Neural progenitor cell (in vitro differentiated cells): ENCODE data around the gene PDIA5. TPM values are rescaled to one million over a fixed set of nuclear protein-coding genes. Genes with fewer than 3 reads are reported as not detected.

Experiments
- DNase-seq: peaks from one replicate; pipeline ENCODE4 v3.0.0-alpha.2; 2016; ENCODE audit warnings: low spot score
- H2AFZ ChIP-seq: fragments of 200-600 bp; sonication (generic); replicated peaks from 2 replicates; pipeline ENCODE4 v1.6.1; 2016; ENCODE audit warnings: antibody characterized with exemption
- H3F3A ChIP-seq: fragments of 200-600 bp; sonication (generic); 2 replicates; pipeline ENCODE4 v1.6.1; 2016; ENCODE audit warnings: antibody characterized with exemption, low read depth
- H3K27ac ChIP-seq: fragments of 200-600 bp; sonication (generic); 2 replicates; pipeline ENCODE4 v1.5.1; 2016; ENCODE audit warnings: mild to moderate bottlenecking
- H3K27me3 ChIP-seq: fragments of 200-600 bp; sonication (generic); 2 replicates; pipeline ENCODE4 v1.6.1; 2016; ENCODE audit warnings: mild to moderate bottlenecking, moderate library complexity
- H3K36me3 ChIP-seq: fragments of 200-600 bp; sonication (generic); 2 replicates; pipeline ENCODE4 v1.5.1; 2016
- H3K4me1 ChIP-seq: fragments of 200-600 bp; sonication (generic); 2 replicates; pipeline ENCODE4 v1.6.1; 2016; ENCODE audit warnings: mixed run types
- H3K4me2 ChIP-seq: fragments of 200-600 bp; sonication (generic); 2 replicates; pipeline ENCODE4 v1.6.1; 2016
- H3K4me3 ChIP-seq: fragments of 200-600 bp; sonication (generic); 2 replicates; pipeline ENCODE4 v1.5.1; 2016
- H3K79me2 ChIP-seq: fragments of 200-600 bp; sonication (generic); 2 replicates; pipeline ENCODE4 v1.6.1; 2016; ENCODE audit warnings: low read depth
- H3K9ac ChIP-seq: fragments of 200-600 bp; sonication (generic); 2 replicates; pipeline ENCODE4 v1.6.1; 2016
- H3K9me3 ChIP-seq: fragments of 200-600 bp; sonication (generic); 2 replicates; pipeline ENCODE4 v1.5.1; 2016; ENCODE audit warnings: low read depth
- H4K20me1 ChIP-seq: fragments of 200-600 bp; sonication (generic); 2 replicates; pipeline ENCODE4 v1.6.1; 2016; ENCODE audit warnings: low read depth
- H3K27ac Mint-ChIP-seq: 3 replicates; pipeline ENCODE4 v1.8.0; 2021; ENCODE audit warnings: mixed read lengths
- H3K27me3 Mint-ChIP-seq: 2 replicates; pipeline ENCODE4 v1.8.0; 2022; ENCODE audit warnings: low read depth, mild to moderate bottlenecking, inconsistent platforms, moderate library complexity, mixed read lengths; ENCODE audit not compliant: insufficient read depth
- H3K36me3 Mint-ChIP-seq: 3 replicates; pipeline ENCODE4 v1.8.0; 2021; ENCODE audit warnings: mixed read lengths
- H3K4me1 Mint-ChIP-seq: 3 replicates; pipeline ENCODE4 v1.8.0; 2021; ENCODE audit warnings: mixed read lengths
- H3K4me3 Mint-ChIP-seq: 3 replicates; pipeline ENCODE4 v1.8.0; 2021; ENCODE audit warnings: mild to moderate bottlenecking, moderate library complexity, mixed read lengths
- H3K9me3 Mint-ChIP-seq: 3 replicates; pipeline ENCODE4 v1.8.0; 2020; ENCODE audit warnings: mixed read lengths
- CTCF ChIP-seq: fragments of 200-600 bp; sonication (generic); IDR thresholded peaks from 2 replicates; pipeline ENCODE4 v1.5.1; 2017; ENCODE audit warnings: antibody characterized with exemption, mild to moderate bottlenecking
- EZH2 ChIP-seq: fragments of 200-600 bp; sonication (generic); IDR thresholded peaks from 2 replicates; pipeline ENCODE4 v1.6.1; 2017; ENCODE audit warnings: antibody characterized with exemption, mild to moderate bottlenecking, moderate library complexity
- EZH2phosphoT487 ChIP-seq: fragments of 200-600 bp; sonication (generic); IDR thresholded peaks from 2 replicates; pipeline ENCODE4 v1.6.1; 2017; ENCODE audit warnings: antibody characterized with exemption
- total RNA-seq: library from RNA; depleted of rRNA; stranded (reverse); fragments of >200 nt; gene quantifications from 2 replicates; pipeline ENCODE4 v1.2.3, GENCODE V29; 2015; ENCODE audit warnings: low replicate concordance

The PDIA5 gene
- total RNA-seq, 1 donor from 2014 or later, result 15.8 TPM

DNA sequence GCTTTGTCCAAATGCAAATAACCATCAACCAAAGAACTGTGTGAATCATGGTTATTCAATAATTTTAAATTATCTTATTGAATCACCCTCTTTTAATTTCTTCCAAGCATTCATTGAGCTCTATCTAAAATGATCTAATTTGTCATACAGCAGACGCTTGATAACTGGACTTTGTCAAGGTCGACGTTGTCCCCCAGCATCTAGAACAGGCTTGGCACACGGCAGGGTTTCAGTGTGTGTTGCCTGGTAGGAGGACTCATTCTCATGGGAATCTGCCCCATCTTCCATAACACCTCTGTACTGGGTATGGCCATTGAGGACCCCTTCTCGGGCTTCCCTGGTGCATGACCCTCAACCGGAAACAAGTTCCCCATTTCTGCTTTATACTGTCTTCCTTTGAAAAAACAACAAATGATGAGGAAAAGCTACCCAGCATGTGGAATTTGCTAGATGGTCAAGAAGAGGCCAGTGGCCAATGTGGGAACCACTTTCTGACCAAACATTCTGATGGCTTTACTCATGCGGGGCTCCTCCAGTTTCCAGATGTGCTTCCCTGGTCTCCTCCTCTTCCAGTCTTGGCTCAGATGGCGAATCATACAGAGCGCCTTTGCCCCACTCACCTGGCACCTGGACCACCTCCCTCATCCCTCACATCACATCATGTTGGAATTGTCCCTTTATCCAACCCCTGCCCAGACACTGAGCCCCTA, 93.3 kb downstream of the PDIA5 start:
- Mint-ChIP-seq H3K27me3 (peaks cover 4% of the 10 kb centered on the region), H3K27ac (no peak overlapping the region), H3K4me1 (peaks cover 15% of the 10 kb centered on the region), H3K9me3 (peaks cover 3% of the 10 kb centered on the region), H3K4me3 (no peak overlapping the region), H3K36me3 (peaks cover 37% of the 10 kb centered on the region)
- Histone ChIP-seq H3K4me1 (peaks cover 22% of the 10 kb centered on the region), H3K36me3 (no peaks in the 10 kb centered on the region), H3K79me2 (no peaks in the 10 kb centered on the region), H3K4me2 (no peak overlapping the region), H3K9me3 (no peaks in the 10 kb centered on the region), H4K20me1 (peaks cover 8% of the 10 kb centered on the region), H3K4me3 (no peak overlapping the region), H2AFZ (no peak overlapping the region), H3K27me3 (no peaks in the 10 kb centered on the region), H3K9ac (no peak overlapping the region), H3F3A (peaks cover 7% of the 10 kb centered on the region), H3K27ac (no peak overlapping the region)
- DNase-seq, result no peak
- TF ChIP-seq CTCF, result no peak
- TF ChIP-seq EZH2, result no peak
- no peak for TF ChIP-seq EZH2phosphoT487

GRCh38 chr3:123161167-123161566, 94.3 kb downstream of the PDIA5 start:
- Mint-ChIP-seq H3K4me1 (peaks cover 5% of the 10 kb centered on the region), H3K27ac (no peak overlapping the region), H3K4me3 (no peak overlapping the region), H3K9me3 (peaks cover 5% of the 10 kb centered on the region), H3K27me3 (peaks cover 3% of the 10 kb centered on the region), H3K36me3 (peaks cover 37% of the 10 kb centered on the region)
- H3K4me1 ChIP-seq, result peaks cover 12% of the 10 kb centered on the region
- H3K9me3 ChIP-seq, result no peaks in the 10 kb centered on the region
- DNase-seq, result peak; percentile 16
- TF ChIP-seq EZH2 (no peak), EZH2phosphoT487 (no peak), CTCF (peak; percentile 36)
- no peak overlapping the region for H3K9ac ChIP-seq
- no peaks in the 10 kb centered on the region for H3K79me2 ChIP-seq
- no peak overlapping the region for H3K4me2 ChIP-seq
- peaks cover 7% of the 10 kb centered on the region for H3F3A ChIP-seq
- H3K4me3 ChIP-seq, result no peak overlapping the region
- H4K20me1 ChIP-seq, result peaks cover 3% of the 10 kb centered on the region
- no peak overlapping the region for H2AFZ ChIP-seq
- H3K27me3 ChIP-seq, result no peaks in the 10 kb centered on the region
- no peaks in the 10 kb centered on the region for H3K36me3 ChIP-seq
- H3K27ac ChIP-seq, result no peak overlapping the region

DNA sequence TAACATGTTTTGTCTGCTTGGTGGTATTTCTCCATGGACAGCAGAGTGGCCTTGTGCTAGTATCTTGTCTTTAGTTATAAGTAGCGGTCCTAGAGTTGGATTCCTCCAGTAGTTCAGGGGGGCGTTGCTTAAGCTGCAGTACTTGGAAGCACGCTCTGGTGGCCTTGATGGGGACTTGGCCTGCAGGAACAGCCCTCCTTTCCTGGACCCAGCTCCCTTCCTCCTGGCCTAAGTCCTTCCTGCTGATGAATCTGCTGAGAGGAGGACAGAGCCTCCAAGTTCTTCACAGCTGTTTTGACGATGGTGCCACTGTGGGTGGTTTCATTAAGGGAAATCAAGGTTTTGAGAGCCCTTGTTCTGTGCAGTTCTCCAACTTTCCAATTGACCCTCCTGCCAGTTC, 96.3 kb downstream of the PDIA5 start:
- no peak overlapping the region for H3K9ac ChIP-seq
- peaks cover 3% of the 10 kb centered on the region for H4K20me1 ChIP-seq
- no peak overlapping the region for H3K4me3 ChIP-seq
- DNase-seq, result no peak
- no peaks in the 10 kb centered on the region for H3K36me3 ChIP-seq
- no peaks in the 10 kb centered on the region for H3K79me2 ChIP-seq
- H3K4me2 ChIP-seq, result no peak overlapping the region
- no peak overlapping the region for H3K27ac ChIP-seq
- Mint-ChIP-seq H3K36me3 (peaks cover 43% of the 10 kb centered on the region), H3K4me1 (peaks cover 2% of the 10 kb centered on the region), H3K27me3 (peaks cover 4% of the 10 kb centered on the region), H3K27ac (no peak overlapping the region), H3K9me3 (peaks cover 13% of the 10 kb centered on the region), H3K4me3 (no peak overlapping the region)
- no peaks in the 10 kb centered on the region for H3K27me3 ChIP-seq
- H2AFZ ChIP-seq, result no peak overlapping the region
- peaks cover 4% of the 10 kb centered on the region for H3K9me3 ChIP-seq
- peaks cover 12% of the 10 kb centered on the region for H3K4me1 ChIP-seq
- peaks cover 7% of the 10 kb centered on the region for H3F3A ChIP-seq
- TF ChIP-seq EZH2 (no peak), CTCF (no peak), EZH2phosphoT487 (no peak)
